Stimulated activated CD8-positive, alpha-beta memory T cell treated with anti-CD3 and anti-CD28 coated beads, Interleukin-7, amount 100 ng/mL, for 24 hours (primary cell): Measurements from ENCODE around the gene EPS15.
"Not testable (repeated sequence)": the region's sequence is repeated elsewhere in the genome, so short reads cannot be mapped to it uniquely, and the experiment has no call there.

Experiments used
- DNase-seq: peaks from one replicate; pipeline ENCODE4 v3.0.0-alpha.2; 2020; ENCODE audit warnings: low read depth

Gene EPS15

GRCh38 chr1:51514733-51515132 lies 4.3 kb downstream of the EPS15 start:
- no peak for DNase-seq

- DNase-seq: no peak
Observed at GRCh38 chr1:51512606-51513005, 6.5 kb downstream of the EPS15 start.

GRCh38 chr1:51512120-51512519 lies 6.9 kb downstream of the EPS15 start:
- DNase-seq: no peak

- DNase-seq: no peak
Observed at GRCh38 chr1:51509773-51510172, 9.3 kb downstream of the EPS15 start.

GRCh38 chr1:51506537-51506936 lies 12.5 kb downstream of the EPS15 start:
- no peak for DNase-seq

GRCh38 chr1:51504806-51505525 lies 14.1 kb downstream of the EPS15 start:
- DNase-seq: no peak

GRCh38 chr1:51501218-51501630 lies 17.8 kb downstream of the EPS15 start:
- not testable (repeated sequence) for DNase-seq

GRCh38 chr1:51499694-51500093 lies 19.4 kb downstream of the EPS15 start:
- no peak for DNase-seq

- DNase-seq: no peak
Observed at GRCh38 chr1:51498924-51499323, 20.1 kb downstream of the EPS15 start.

- DNase-seq: no peak
Observed at GRCh38 chr1:51497340-51497739, 21.7 kb downstream of the EPS15 start.

GRCh38 chr1:51494138-51494830 lies 24.8 kb downstream of the EPS15 start:
- DNase-seq: no peak

- no peak for DNase-seq
Observed at GRCh38 chr1:51491166-51491981, 27.7 kb downstream of the EPS15 start.

GRCh38 chr1:51489472-51489871 lies 29.6 kb downstream of the EPS15 start:
- no peak for DNase-seq

- DNase-seq: no peak
Observed at GRCh38 chr1:51488372-51489050, 30.6 kb downstream of the EPS15 start.

- DNase-seq: no peak
Observed at GRCh38 chr1:51487628-51488027, 31.4 kb downstream of the EPS15 start.

GRCh38 chr1:51484591-51484990 lies 34.5 kb downstream of the EPS15 start:
- DNase-seq: no peak

- no peak for DNase-seq
Observed at GRCh38 chr1:51482881-51483280, 36.2 kb downstream of the EPS15 start.

- DNase-seq: not testable (repeated sequence)
Observed at GRCh38 chr1:51474832-51475620, 44.0 kb downstream of the EPS15 start.

- DNase-seq: no peak
Observed at GRCh38 chr1:51473331-51474115, 45.5 kb downstream of the EPS15 start.

GRCh38 chr1:51472359-51472758 lies 46.7 kb downstream of the EPS15 start:
- no peak for DNase-seq

- no peak for DNase-seq
Observed at GRCh38 chr1:51469518-51469917, 49.5 kb downstream of the EPS15 start.
